ENCODE data around the gene RETREG1. TPM values are rescaled to one million over a fixed set of nuclear protein-coding genes. Genes with fewer than 3 reads are reported as not detected.
"Not testable (repeated sequence)": the region's sequence is repeated elsewhere in the genome, so short reads cannot be mapped to it uniquely, and the experiment has no call there.

The RETREG1 gene
- total RNA-seq, 8 experiments from 2014 or later: 5.5 to 62.9 (median 9.7) TPM

GRCh38 chr5:16459451-16459850 lies 157.3 kb downstream of the RETREG1 start:
- H3K4me3 ChIP-seq: no peak overlapping the region
- no peak for ATAC-seq (replicated peaks in 6 of 8)
- in situ Hi-C loops (cut with MboI; ENCODE audit: low pct_unique_long_range_greater_than_20kb in 2 of 9, low sequenced_read_pairs in 9 of 9, unreplicated experiment in 9 of 9): loop anchor here in 6 of 9 experiments (10.0 to 25.0 kb wide), 3 partner anchors 272 to 297 kb away; partner anchors contain the start of gene MARCHF11 (in 1 of the 6)
- no peak overlapping the region for H3K27ac ChIP-seq
- peaks cover 6 to 31% of the 10 kb centered on the region in 2 donors for H3K4me1 ChIP-seq (replicated peaks in 1 of 2)

GRCh38 chr5:16457853-16458252 lies 158.9 kb downstream of the RETREG1 start:
- in situ Hi-C loops (cut with MboI; ENCODE audit: low pct_unique_long_range_greater_than_20kb in 2 of 9, low sequenced_read_pairs in 9 of 9, unreplicated experiment in 9 of 9): loop anchor here in 6 of 9 experiments (10.0 to 25.0 kb wide), 3 partner anchors 271 to 296 kb away; partner anchors contain the start of gene MARCHF11 (in 1 of the 6)
- no peak for ATAC-seq (replicated peaks in 6 of 8)
- WGBS, 10 experiments: 25 to 92% (median 75%) methylated on average over 1 of the region's 1 CpG; no CpG with 5 or more reads in 1 of the 10 experiments
- H3K4me1 ChIP-seq (replicated peaks in 1 of 2): peaks cover 0 to 15% of the 10 kb centered on the region in 2 donors
- no peak overlapping the region for H3K27ac ChIP-seq
- H3K4me3 ChIP-seq: no peak overlapping the region

GRCh38 chr5:16457451-16457850 lies 159.3 kb downstream of the RETREG1 start:
- Histone ChIP-seq H3K4me3 (no peak overlapping the region), H3K4me1 (replicated peaks in 1 of 2) (peaks cover 0 to 15% of the 10 kb centered on the region in 2 donors), H3K27ac (no peak overlapping the region)
- WGBS, 10 experiments: 46 to 100% (median 76%) methylated on average over 1 to 3 of the region's 3 CpGs; no CpG with 5 or more reads in 2 of the 10 experiments
- ATAC-seq (replicated peaks in 6 of 8): peak in 5 of 8 experiments; percentile 24 to 38 (median 36)
- in situ Hi-C loops (cut with MboI; ENCODE audit: low pct_unique_long_range_greater_than_20kb in 2 of 9, low sequenced_read_pairs in 9 of 9, unreplicated experiment in 9 of 9): loop anchor here in 6 of 9 experiments (10.0 to 25.0 kb wide), 3 partner anchors 270 to 295 kb away; partner anchors contain the start of gene MARCHF11 (in 1 of the 6)

DNA sequence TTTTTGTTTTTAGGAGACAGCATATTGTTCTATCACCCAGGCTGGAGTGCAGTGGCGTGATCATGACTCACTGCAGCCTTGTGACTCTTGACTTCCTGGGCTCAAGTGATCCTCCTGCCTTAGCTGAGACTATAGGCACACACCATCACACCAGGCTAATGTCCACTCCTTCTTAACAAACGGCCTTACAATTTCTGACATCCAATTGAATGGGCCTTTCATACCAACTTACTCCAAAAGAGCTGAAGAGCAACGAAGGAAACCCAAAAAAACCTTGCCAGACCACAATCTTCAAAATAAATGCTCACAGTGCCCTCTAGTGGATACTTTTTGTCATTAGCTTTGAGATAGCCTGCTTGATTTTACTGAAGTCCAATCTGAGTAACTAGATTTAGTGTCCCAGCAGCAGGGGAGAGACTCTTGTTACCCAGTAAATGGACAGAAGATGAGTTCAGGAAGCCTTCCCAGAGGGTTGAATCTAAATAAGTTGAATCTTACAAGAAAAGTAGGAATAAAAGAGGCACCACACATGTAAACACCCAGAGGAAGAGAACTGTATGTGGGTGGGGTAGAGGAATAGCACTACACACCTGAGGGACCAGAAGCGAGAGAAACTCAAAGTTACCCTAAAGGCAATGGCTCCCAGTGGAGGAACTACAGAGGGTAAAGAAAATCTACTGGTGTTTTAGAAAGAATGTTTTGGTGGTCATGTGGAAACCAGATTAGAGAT lies 160.5 kb downstream of the RETREG1 start:
- WGBS, 10 experiments: 5 to 100% (median 40%) methylated on average over 1 to 4 of the region's 4 CpGs; no CpG with 5 or more reads in 1 of the 10 experiments
- peaks cover 0 to 10% of the 10 kb centered on the region in 2 donors for H3K4me1 ChIP-seq (replicated peaks in 1 of 2)
- no peak overlapping the region for H3K27ac ChIP-seq
- ATAC-seq (replicated peaks in 6 of 8): peak; percentile 62 to 97 (median 95)
- in situ Hi-C loops (cut with MboI; ENCODE audit: low pct_unique_long_range_greater_than_20kb in 2 of 9, low sequenced_read_pairs in 9 of 9, unreplicated experiment in 9 of 9): loop anchor here in 6 of 9 experiments (10.0 to 25.0 kb wide), 3 partner anchors 269 to 294 kb away; partner anchors contain the start of gene MARCHF11 (in 1 of the 6)
- H3K4me3 ChIP-seq: no peak overlapping the region

DNA sequence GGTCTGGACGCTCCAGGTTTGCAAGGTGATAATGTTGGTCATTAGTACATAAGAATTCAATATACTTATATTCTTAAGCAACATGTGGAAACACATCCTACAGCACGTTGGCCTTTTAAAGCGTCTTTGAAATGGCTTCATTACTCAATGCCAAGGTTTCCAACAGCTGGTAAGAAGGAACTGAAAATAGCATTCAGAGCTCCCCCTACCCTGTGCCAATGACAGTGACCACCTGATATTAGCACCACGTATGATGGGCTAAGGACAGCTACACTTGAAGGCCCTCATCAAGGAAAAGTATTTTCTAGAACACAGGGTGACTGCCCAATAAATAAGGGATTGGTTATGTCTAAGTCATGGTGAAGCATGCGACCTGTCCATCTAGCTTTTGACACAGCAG lies 161.1 kb downstream of the RETREG1 start:
- no peak overlapping the region for H3K4me3 ChIP-seq
- H3K27ac ChIP-seq: no peak overlapping the region
- peaks cover 0 to 10% of the 10 kb centered on the region in 2 donors for H3K4me1 ChIP-seq (replicated peaks in 1 of 2)
- in situ Hi-C loops (cut with MboI; ENCODE audit: low pct_unique_long_range_greater_than_20kb in 2 of 9, low sequenced_read_pairs in 9 of 9, unreplicated experiment in 9 of 9): loop anchor here in 6 of 9 experiments (10.0 to 25.0 kb wide), 3 partner anchors 268 to 293 kb away; partner anchors contain the start of gene MARCHF11 (in 1 of the 6)
- WGBS, 10 experiments: 20 to 96% (median 89%) methylated on average over 1 to 5 of the region's 5 CpGs; no CpG with 5 or more reads in 3 of the 10 experiments
- ATAC-seq (replicated peaks in 6 of 8): peak in 4 of 8 experiments; percentile 30 to 60 (median 54)

- WGBS, 10 experiments: 80 to 100% (median 97%) methylated on average over 1 to 4 of the region's 4 CpGs; no CpG with 5 or more reads in 3 of the 10 experiments
- Histone ChIP-seq H3K4me3 (no peak overlapping the region), H3K4me1 (replicated peaks in 1 of 2) (peaks cover 0 to 7% of the 10 kb centered on the region in 2 donors), H3K27ac (no peak overlapping the region)
- no peak for ATAC-seq (replicated peaks in 6 of 8)
- in situ Hi-C loops (cut with MboI; ENCODE audit: low pct_unique_long_range_greater_than_20kb in 2 of 9, low sequenced_read_pairs in 9 of 9, unreplicated experiment in 9 of 9): loop anchor here in 6 of 9 experiments (10.0 to 25.0 kb wide), 3 partner anchors 267 to 292 kb away; partner anchors contain the start of gene MARCHF11 (in 1 of the 6)
Observed at GRCh38 chr5:16454686-16455085, 162.1 kb downstream of the RETREG1 start.

GRCh38 chr5:16453609-16454008 lies 163.2 kb downstream of the RETREG1 start:
- H3K4me1 ChIP-seq (replicated peaks in 1 of 2): peaks cover 0 to 2% of the 10 kb centered on the region in 2 donors
- no peak for ATAC-seq (replicated peaks in 6 of 8)
- H3K27ac ChIP-seq: no peak overlapping the region
- in situ Hi-C loops (cut with MboI; ENCODE audit: low pct_unique_long_range_greater_than_20kb in 2 of 9, low sequenced_read_pairs in 9 of 9, unreplicated experiment in 9 of 9): loop anchor here in 6 of 9 experiments (10.0 to 25.0 kb wide), 3 partner anchors 266 to 291 kb away; partner anchors contain the start of gene MARCHF11 (in 1 of the 6)
- H3K4me3 ChIP-seq: no peak overlapping the region

DNA sequence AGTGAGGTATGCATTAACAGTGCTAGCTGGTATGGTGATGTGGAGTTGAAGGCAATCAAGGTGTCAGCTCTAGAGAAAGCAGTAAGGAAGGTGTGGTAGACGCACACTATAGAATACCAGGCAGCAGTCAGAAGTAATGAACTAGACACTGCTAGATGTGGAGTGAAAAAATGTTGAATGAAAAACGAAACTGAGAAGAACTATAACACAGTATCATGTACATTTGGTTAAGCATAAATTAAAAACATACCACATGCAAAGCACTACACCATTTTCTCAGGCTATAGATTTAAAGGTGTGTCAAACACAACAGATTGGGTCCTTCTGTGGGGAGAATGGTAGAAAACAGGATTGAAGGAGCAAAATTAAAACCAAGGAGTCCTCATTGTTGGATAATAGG lies 166.6 kb downstream of the RETREG1 start:
- ATAC-seq (replicated peaks in 6 of 8): no peak
- H3K4me3 ChIP-seq: no peak overlapping the region
- H3K27ac ChIP-seq: no peak overlapping the region
- 50 to 100% (median 80%) methylated on average over 1 to 2 of the region's 2 CpGs; no CpG with 5 or more reads in 1 of the 10 experiments for WGBS, 10 experiments
- in situ Hi-C loops (cut with MboI; ENCODE audit: low pct_unique_long_range_greater_than_20kb in 2 of 9, low sequenced_read_pairs in 9 of 9, unreplicated experiment in 9 of 9): loop anchor here in 6 of 9 experiments (10.0 to 25.0 kb wide), 3 partner anchors 263 to 288 kb away; partner anchors contain the start of gene MARCHF11 (in 1 of the 6)
- no peaks in the 10 kb centered on the region for H3K4me1 ChIP-seq (replicated peaks in 1 of 2)

DNA sequence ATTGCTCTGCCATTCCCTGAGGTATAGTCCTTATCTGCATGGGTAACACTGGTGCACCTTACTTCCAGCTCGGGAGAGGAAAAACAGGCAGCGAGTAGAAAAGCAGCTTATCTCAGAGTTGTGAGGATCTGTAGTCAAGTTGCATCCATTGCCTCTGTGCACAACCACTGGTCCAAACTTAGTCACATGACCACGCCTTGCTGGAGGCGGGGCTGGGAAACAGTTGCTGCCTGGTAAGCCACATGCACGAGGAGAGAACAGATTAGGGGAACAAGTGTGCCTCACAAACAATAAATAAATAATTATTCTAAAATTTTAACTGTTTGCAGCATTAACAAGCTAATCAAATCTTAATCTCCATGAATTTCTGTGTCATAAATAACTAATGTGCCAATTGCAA lies 169.8 kb downstream of the RETREG1 start:
- Histone ChIP-seq H3K27ac (no peak overlapping the region), H3K4me1 (replicated peaks in 1 of 2) (no peaks in the 10 kb centered on the region), H3K4me3 (no peak overlapping the region)
- 80 to 100% (median 92%) methylated on average over 1 to 5 of the region's 5 CpGs; no CpG with 5 or more reads in 2 of the 10 experiments for WGBS, 10 experiments
- in situ Hi-C loops (cut with MboI; ENCODE audit: low pct_unique_long_range_greater_than_20kb in 2 of 9, low sequenced_read_pairs in 9 of 9, unreplicated experiment in 9 of 9): loop anchor here in 4 of 9 experiments (25.0 kb wide), 3 partner anchors 260 to 985 kb away; partner anchors contain the start of gene MARCHF11 (in 2 of the 4)
- peak in 1 of 8 experiments; percentile 36 for ATAC-seq (replicated peaks in 6 of 8)

DNA sequence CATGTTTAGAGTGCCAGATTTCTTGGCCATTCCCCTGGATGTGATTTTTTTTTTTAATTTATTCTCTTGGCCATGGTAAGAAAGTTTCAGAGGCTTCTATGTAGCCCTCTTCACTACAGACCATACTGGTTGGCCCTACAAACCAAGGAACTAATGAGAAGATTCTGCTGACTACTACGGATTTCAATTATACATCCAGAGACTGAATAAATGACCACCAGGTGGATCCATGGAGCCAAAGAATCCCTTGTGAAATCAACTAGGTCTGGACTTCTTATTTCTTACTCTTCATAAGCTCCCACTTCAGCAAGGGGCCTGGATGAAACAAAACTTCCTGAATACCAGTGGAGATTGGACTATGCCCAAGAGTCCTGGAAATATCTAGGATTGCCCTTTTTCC lies 178.8 kb downstream of the RETREG1 start:
- peaks cover 2 to 7% of the 10 kb centered on the region in 2 donors for H3K4me1 ChIP-seq (replicated peaks in 1 of 2)
- in situ Hi-C loops (cut with MboI; ENCODE audit: low pct_unique_long_range_greater_than_20kb in 2 of 9, low sequenced_read_pairs in 9 of 9, unreplicated experiment in 9 of 9): loop anchor here in 4 of 9 experiments (25.0 kb wide), 3 partner anchors 251 to 976 kb away; partner anchors contain the start of gene MARCHF11 (in 2 of the 4)
- no peak overlapping the region for H3K4me3 ChIP-seq
- no peak overlapping the region for H3K27ac ChIP-seq
- ATAC-seq (replicated peaks in 6 of 8): no peak
- 29 to 86% (median 50%) methylated on average over 1 of the region's 1 CpG; no CpG with 5 or more reads in 7 of the 10 experiments for WGBS, 10 experiments

DNA sequence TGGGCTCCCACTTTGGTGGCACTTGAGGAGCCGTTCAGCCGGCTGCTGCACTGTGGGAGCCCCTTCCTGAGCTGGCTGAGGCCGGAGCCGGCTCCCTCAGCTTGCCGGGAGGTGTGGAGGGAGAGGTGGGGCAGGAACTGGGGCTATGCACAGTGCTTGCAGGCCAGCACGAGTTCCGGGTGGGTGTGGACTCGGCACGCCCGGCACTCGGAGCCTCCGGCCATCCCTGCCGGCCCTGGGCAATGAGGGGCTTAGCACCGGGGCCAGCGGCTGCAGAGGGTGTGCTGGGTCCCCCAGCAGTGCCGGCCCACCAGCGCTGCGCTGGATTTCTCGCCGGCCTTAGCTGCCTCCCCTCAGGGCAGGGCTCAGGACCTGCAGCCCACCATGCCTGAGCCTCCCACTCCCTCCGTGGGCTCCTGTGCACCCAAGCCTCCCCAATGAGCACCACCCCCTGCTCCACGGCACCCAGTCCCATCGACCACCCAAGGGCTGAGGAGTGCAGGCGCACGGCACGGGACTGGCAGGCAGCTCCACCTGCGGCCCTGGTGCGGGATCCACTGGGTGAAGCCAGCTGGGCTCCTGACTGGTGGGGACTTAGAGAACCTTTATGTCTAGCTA lies 180.6 kb downstream of the RETREG1 start:
- H3K4me3 ChIP-seq; ATAC-seq (replicated peaks in 6 of 8); H3K27ac ChIP-seq: not testable (repeated sequence)
- peaks cover 5 to 15% of the 10 kb centered on the region in 2 donors for H3K4me1 ChIP-seq (replicated peaks in 1 of 2)
- WGBS, 10 experiments: 67 to 98% (median 81%) methylated on average over 3 to 8 of the region's 28 CpGs; no CpG with 5 or more reads in 7 of the 10 experiments
- in situ Hi-C loops (cut with MboI; ENCODE audit: low pct_unique_long_range_greater_than_20kb in 2 of 9, low sequenced_read_pairs in 9 of 9, unreplicated experiment in 9 of 9): loop anchor here in 4 of 9 experiments (25.0 kb wide), 3 partner anchors 249 to 974 kb away; partner anchors contain the start of gene MARCHF11 (in 2 of the 4)

DNA sequence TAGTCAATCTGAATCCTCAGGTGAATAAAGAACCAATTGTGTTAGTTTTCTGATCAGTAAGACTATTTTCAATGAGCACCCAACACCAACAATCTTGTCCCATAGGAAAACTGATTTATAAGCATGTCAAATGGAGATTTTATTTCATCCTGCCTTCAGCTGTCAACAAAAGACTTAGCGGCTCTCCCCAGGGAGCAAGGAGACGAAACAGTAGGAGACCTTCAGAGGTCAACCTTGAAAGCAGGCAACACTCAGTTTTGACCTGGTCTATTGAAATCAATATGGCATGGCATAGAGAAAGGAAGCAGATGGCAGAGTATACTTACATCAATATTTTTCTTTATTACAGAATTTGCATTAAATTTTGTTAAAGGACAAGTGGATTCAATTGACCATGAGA lies 185.3 kb downstream of the RETREG1 start:
- 22 to 80% (median 36%) methylated on average over 1 to 2 of the region's 2 CpGs; no CpG with 5 or more reads in 2 of the 10 experiments for WGBS, 10 experiments
- Histone ChIP-seq H3K4me3 (no peak overlapping the region), H3K27ac (no peak overlapping the region), H3K4me1 (replicated peaks in 1 of 2) (peaks cover 13 to 28% of the 10 kb centered on the region in 2 donors)
- peak in 4 of 8 experiments; percentile 16 to 66 (median 55) for ATAC-seq (replicated peaks in 6 of 8)
- in situ Hi-C loops (cut with MboI; ENCODE audit: low pct_unique_long_range_greater_than_20kb in 2 of 9, low sequenced_read_pairs in 9 of 9, unreplicated experiment in 9 of 9): loop anchor here in 4 of 9 experiments (25.0 kb wide), 3 partner anchors 244 to 969 kb away; partner anchors contain the start of gene MARCHF11 (in 2 of the 4)
